Activated CD8-positive, alpha-beta T cell treated with anti-CD3 and anti-CD28 coated beads, Interleukin-2, amount 10 ng/mL, durations not matched to agents 7 days and 5 days (primary cell): Measurements from ENCODE around the gene STX1A. TPM values are rescaled to one million over a fixed set of nuclear protein-coding genes. Genes with fewer than 3 reads are reported as not detected.
A peak's percentile ranks its signal among the peaks of the same experiment; 100 is the strongest.

ENCODE experiments used
- ATAC-seq: fragments of 150-1000 bp; cut with Tn5 transposase; one replicate; pipeline ENCODE4 v1.10.0; 2021; ENCODE audit warnings: moderate library complexity
- CTCF ChIA-PET: fragments of 350-600 bp; sonication (Branson Sonifier 250); formaldehyde crosslinking; loops from one replicate; lab custom pipeline; 2021; ENCODE audit warnings: antibody characterized with exemption; lab: Charles Lee
- POLR2A ChIA-PET: fragments of 350-600 bp; sonication (Branson Sonifier 250); formaldehyde crosslinking; loops from one replicate; lab custom pipeline; 2021; ENCODE audit warnings: antibody characterized with exemption; lab: Charles Lee
- DNase-seq: peaks from one replicate; pipeline ENCODE4 v3.0.0-alpha.2; 2020
- H3K27ac Mint-ChIP-seq: one replicate; pipeline ENCODE4 v1.8.0; 2021; ENCODE audit warnings: mild to moderate bottlenecking, mixed read lengths
- H3K27me3 Mint-ChIP-seq: one replicate; pipeline ENCODE4 v1.8.0; 2021; ENCODE audit warnings: low read depth, mixed read lengths
- H3K36me3 Mint-ChIP-seq: one replicate; pipeline ENCODE4 v1.8.0; 2021; ENCODE audit warnings: low read depth, mixed read lengths
- H3K4me1 Mint-ChIP-seq: one replicate; pipeline ENCODE4 v1.8.0; 2021; ENCODE audit warnings: low read depth, mixed read lengths
- H3K4me3 Mint-ChIP-seq: one replicate; pipeline ENCODE4 v1.8.0; 2021; ENCODE audit warnings: mild to moderate bottlenecking, mixed read lengths
- H3K9me3 Mint-ChIP-seq: one replicate; pipeline ENCODE4 v1.8.0; 2022; ENCODE audit warnings: mixed read lengths; ENCODE audit not compliant: insufficient read depth
- total RNA-seq, 2 experiments: library from RNA; stranded (reverse); gene quantifications; one replicate each; pipeline ENCODE4 v1.2.3, GENCODE V29; 2021

The STX1A gene
- total RNA-seq, 2 experiments from 2014 or later: 10.6 to 12.3 TPM

GRCh38 chr7:73699370-73700068 is 19.9 kb downstream of the STX1A start:
- H3K4me3 Mint-ChIP-seq: no peak overlapping the region
- ChIA-PET POLR2A (no interaction called here), CTCF (no interaction called here)
- H3K27me3 Mint-ChIP-seq: no peaks in the 10 kb centered on the region
- no peaks in the 10 kb centered on the region for H3K9me3 Mint-ChIP-seq
- DNase-seq (no peak), ATAC-seq (no peak)
- no peak overlapping the region for H3K27ac Mint-ChIP-seq
- H3K4me1 Mint-ChIP-seq: no peaks in the 10 kb centered on the region
- H3K36me3 Mint-ChIP-seq: peaks cover 36% of the 10 kb centered on the region

- Mint-ChIP-seq H3K27me3 (no peaks in the 10 kb centered on the region), H3K27ac (peak overlapping the region; percentile 57), H3K9me3 (no peaks in the 10 kb centered on the region), H3K4me1 (no peaks in the 10 kb centered on the region), H3K36me3 (peaks cover 40% of the 10 kb centered on the region), H3K4me3 (no peak overlapping the region)
- ChIA-PET CTCF (no interaction called here), POLR2A (no interaction called here)
- DNase-seq (no peak), ATAC-seq (no peak)
These were observed 21.1 kb downstream of the STX1A start for GRCh38 chr7:73698410-73698809.

DNA sequence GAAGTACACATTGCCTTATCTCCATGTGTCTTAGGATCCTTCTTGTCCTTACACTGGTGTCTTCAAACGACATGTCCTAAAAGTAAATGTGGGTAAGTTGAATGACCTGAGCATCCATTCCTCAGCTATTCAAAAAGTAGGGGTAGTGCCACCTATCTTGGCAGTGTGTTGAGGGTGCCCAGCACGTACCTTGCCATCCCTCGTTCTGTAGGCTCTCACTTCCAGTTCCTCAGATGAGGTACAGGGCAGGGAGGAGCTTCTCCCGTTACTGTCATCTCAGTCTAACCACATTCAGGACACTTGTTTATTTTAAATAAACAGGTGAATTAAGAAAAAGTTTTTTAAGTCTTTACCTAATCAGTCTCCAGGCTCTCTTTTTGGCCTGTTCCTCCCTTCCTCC is 23.1 kb downstream of the STX1A start:
- POLR2A ChIA-PET: interaction anchor here (0.6 kb wide), 1 partner anchor 118 kb away, joined by 3 read pairs; the partner anchor contains the start of gene TBL2
- ATAC-seq (no peak), DNase-seq (no peak)
- Mint-ChIP-seq H3K9me3 (no peaks in the 10 kb centered on the region), H3K4me1 (no peaks in the 10 kb centered on the region), H3K27me3 (no peaks in the 10 kb centered on the region), H3K36me3 (peaks cover 42% of the 10 kb centered on the region), H3K4me3 (no peak overlapping the region), H3K27ac (no peak overlapping the region)
- CTCF ChIA-PET: interaction anchor here (1.1 to 1.3 kb wide), 2 partner anchors 29 to 89 kb away, joined by 3 to 5 read pairs; no protein-coding TSS in a partner anchor

DNA sequence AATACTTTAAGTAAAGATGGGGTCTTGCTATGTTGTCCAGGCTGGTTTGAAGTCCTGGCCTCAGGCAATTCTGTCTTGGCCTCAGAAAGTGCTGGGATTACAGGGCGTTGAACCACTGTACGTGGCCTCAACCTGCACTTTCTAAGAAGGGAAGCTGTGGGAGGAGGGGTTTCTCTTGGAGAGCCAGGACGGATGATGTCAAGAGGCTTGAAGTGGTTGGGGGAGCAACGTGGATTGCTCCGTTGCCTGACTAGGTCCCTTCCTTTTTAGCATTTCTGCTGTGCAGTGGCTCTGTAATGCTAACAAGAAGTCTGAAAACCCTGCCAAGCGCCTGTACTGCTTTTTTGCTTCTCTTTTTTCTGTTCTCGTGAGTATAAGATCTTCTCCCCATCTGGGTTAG is 28.8 kb downstream of the STX1A start:
- no peaks in the 10 kb centered on the region for H3K9me3 Mint-ChIP-seq
- no peak for DNase-seq
- no peak for ATAC-seq
- CTCF ChIA-PET: interaction anchor here (0.6 to 1.6 kb wide), 3 partner anchors 10 to 85 kb away, joined by 3 to 4 read pairs (median 3); no protein-coding TSS in a partner anchor
- no peak overlapping the region for H3K4me3 Mint-ChIP-seq
- peaks cover 29% of the 10 kb centered on the region for H3K4me1 Mint-ChIP-seq
- no peak overlapping the region for H3K27ac Mint-ChIP-seq
- H3K27me3 Mint-ChIP-seq: no peaks in the 10 kb centered on the region
- peaks cover 55% of the 10 kb centered on the region for H3K36me3 Mint-ChIP-seq
- POLR2A ChIA-PET: no interaction called here

GRCh38 chr7:73688288-73688687 is 31.2 kb downstream of the STX1A start:
- peak overlapping the region; percentile 22 for H3K27ac Mint-ChIP-seq
- no peaks in the 10 kb centered on the region for H3K27me3 Mint-ChIP-seq
- H3K9me3 Mint-ChIP-seq: no peaks in the 10 kb centered on the region
- ChIA-PET CTCF (interaction anchor here (1.1 kb wide), 1 partner anchor 19 kb away, joined by 3 read pairs; no protein-coding TSS in a partner anchor), POLR2A (interaction anchor here (0.7 kb wide), 1 partner anchor 173 kb away, joined by 3 read pairs; no protein-coding TSS in a partner anchor)
- DNase-seq: no peak
- H3K4me3 Mint-ChIP-seq: no peak overlapping the region
- no peak for ATAC-seq
- H3K4me1 Mint-ChIP-seq: peaks cover 34% of the 10 kb centered on the region
- peaks cover 53% of the 10 kb centered on the region for H3K36me3 Mint-ChIP-seq

- ATAC-seq: no peak
- H3K4me1 Mint-ChIP-seq: peaks cover 54% of the 10 kb centered on the region
- DNase-seq: no peak
These were observed 34.2 kb downstream of the STX1A start for GRCh38 chr7:73685311-73685710.

GRCh38 chr7:73683788-73684693 is 35.4 kb downstream of the STX1A start:
- POLR2A ChIA-PET: interaction anchor here (1.0 to 1.7 kb wide), 3 partner anchors 9 to 55 kb away, joined by 3 to 4 read pairs (median 3); partner anchors contain the start of genes ABHD11 and STX1A
- DNase-seq (no peak), ATAC-seq (no peak)

More at GRCh38 chr7:73685311-73685710, 34.2 kb downstream of the STX1A start:
- CTCF ChIA-PET: interaction anchor here (1.1 kb wide), 1 partner anchor 78 kb away, joined by 3 read pairs; no protein-coding TSS in a partner anchor
- POLR2A ChIA-PET: interaction anchor here (1.1 kb wide), 1 partner anchor 53 kb away, joined by 3 read pairs; the partner anchor contains the start of gene ABHD11
- Mint-ChIP-seq H3K4me3 (peak overlapping the region; percentile 57), H3K36me3 (peaks cover 42% of the 10 kb centered on the region), H3K27me3 (no peaks in the 10 kb centered on the region), H3K9me3 (no peaks in the 10 kb centered on the region), H3K27ac (no peak overlapping the region)

GRCh38 chr7:73683056-73683787 is 36.2 kb downstream of the STX1A start, which contains the start of the genes BUD23 and DNAJC30:
TSS of gene BUD23 (plus strand) at chr7:73683597. CDS start at chr7:73683626, 29 bp downstream.
TSS of gene DNAJC30 (minus strand) at chr7:73683453. CDS start at chr7:73683423, 30 bp downstream.
- Mint-ChIP-seq H3K27ac (peak within 1 kb of the TSS; percentile 95), H3K9me3 (no peaks in the 10 kb centered on the region), H3K4me1 (peaks cover 54% of the 10 kb centered on the region), H3K36me3 (peaks cover 34% of the 10 kb centered on the region), H3K4me3 (peak within 1 kb of the TSS; percentile 86), H3K27me3 (no peaks in the 10 kb centered on the region)
- DNase-seq: peak; percentile 99
- ATAC-seq: peak; percentile 95
- CTCF ChIA-PET: interaction anchor here (0.9 kb wide), 1 partner anchor 96 kb away, joined by 3 read pairs; no protein-coding TSS in a partner anchor
- POLR2A ChIA-PET: interaction anchor here (1.0 to 1.7 kb wide), 2 partner anchors 9 to 36 kb away, joined by 3 to 4 read pairs; partner anchors contain the start of gene STX1A

More at GRCh38 chr7:73683788-73684693, 35.4 kb downstream of the STX1A start:
- Mint-ChIP-seq H3K9me3 (no peaks in the 10 kb centered on the region), H3K4me3 (peak overlapping the region; percentile 86), H3K4me1 (peaks cover 60% of the 10 kb centered on the region), H3K27ac (peak overlapping the region; percentile 95), H3K27me3 (no peaks in the 10 kb centered on the region), H3K36me3 (peaks cover 34% of the 10 kb centered on the region)
- CTCF ChIA-PET: interaction anchor here (0.6 to 0.9 kb wide), 2 partner anchors 36 to 97 kb away, joined by 3 read pairs; partner anchors contain the start of gene STX1A

DNA sequence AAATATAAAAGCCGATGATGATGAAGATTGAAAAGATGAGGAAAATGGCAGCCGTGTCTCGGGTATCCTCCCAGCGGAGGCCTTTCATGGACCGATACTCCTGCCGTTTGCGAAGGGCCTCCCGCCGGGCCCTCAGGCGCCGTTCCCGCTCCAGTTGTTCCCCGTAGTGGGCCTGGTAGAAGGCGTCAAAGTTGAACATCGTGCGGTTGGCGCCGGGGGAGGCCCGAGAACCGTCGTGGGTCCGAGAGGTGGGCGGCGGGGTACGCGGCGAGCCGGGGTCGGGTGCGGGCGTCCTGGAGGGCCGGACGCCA is 36.8 kb downstream of the STX1A start:
- H3K4me1 Mint-ChIP-seq: peaks cover 51% of the 10 kb centered on the region
- no peak for DNase-seq
- POLR2A ChIA-PET: no interaction called here
- peaks cover 38% of the 10 kb centered on the region for H3K36me3 Mint-ChIP-seq
- H3K4me3 Mint-ChIP-seq: peak overlapping the region; percentile 86
- H3K27ac Mint-ChIP-seq: peak overlapping the region; percentile 95
- no peaks in the 10 kb centered on the region for H3K9me3 Mint-ChIP-seq
- no peaks in the 10 kb centered on the region for H3K27me3 Mint-ChIP-seq
- ATAC-seq: no peak
- CTCF ChIA-PET: no interaction called here

DNA sequence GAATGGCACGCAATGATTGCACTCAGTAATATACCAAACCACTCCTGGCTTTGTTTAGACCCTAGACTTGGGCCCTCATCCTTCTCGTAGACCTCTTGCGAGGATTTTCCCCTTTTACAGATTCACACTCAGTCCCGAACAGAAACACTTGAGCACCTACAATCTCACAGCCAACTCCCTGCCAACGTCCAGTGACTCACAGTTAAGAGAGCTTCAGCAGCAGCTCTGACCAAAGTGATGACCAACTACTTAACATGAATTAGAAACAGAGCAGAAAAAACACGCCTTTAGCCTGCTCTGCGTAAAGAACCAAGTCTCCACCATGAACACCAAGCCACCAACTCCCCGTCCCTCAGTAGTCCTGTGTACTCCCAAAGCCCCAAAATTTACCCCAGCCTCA is 38.4 kb downstream of the STX1A start:
- ChIA-PET POLR2A (no interaction called here), CTCF (interaction anchor here (0.6 kb wide), 1 partner anchor 96 kb away, joined by 3 read pairs; no protein-coding TSS in a partner anchor)
- DNase-seq: no peak
- peaks cover 27% of the 10 kb centered on the region for H3K36me3 Mint-ChIP-seq
- no peaks in the 10 kb centered on the region for H3K27me3 Mint-ChIP-seq
- peak overlapping the region; percentile 86 for H3K4me3 Mint-ChIP-seq
- no peaks in the 10 kb centered on the region for H3K9me3 Mint-ChIP-seq
- H3K27ac Mint-ChIP-seq: peak overlapping the region; percentile 50
- peaks cover 39% of the 10 kb centered on the region for H3K4me1 Mint-ChIP-seq
- no peak for ATAC-seq

DNA sequence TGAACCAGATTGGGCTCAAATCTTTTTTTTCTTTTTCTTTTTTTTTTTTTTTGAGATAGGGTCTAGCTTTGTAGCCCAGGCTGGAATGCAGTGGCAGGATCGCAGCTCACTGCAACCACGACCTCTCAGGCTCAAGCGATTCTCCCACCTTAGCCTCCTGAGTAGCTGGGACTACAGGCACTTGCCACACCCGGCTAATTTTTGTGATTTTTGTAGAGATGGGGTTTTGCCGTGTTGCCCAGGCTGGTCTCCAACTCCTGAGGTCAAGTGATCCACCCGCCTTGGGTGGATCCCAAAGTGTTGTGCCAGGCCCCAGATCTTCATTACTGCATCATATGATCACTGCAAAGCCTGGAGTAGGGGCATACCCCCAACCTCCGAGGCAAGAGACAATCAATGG is 39.0 kb downstream of the STX1A start:
- Mint-ChIP-seq H3K9me3 (no peaks in the 10 kb centered on the region), H3K36me3 (peaks cover 26% of the 10 kb centered on the region), H3K27ac (no peak overlapping the region), H3K4me3 (no peak overlapping the region), H3K4me1 (peaks cover 38% of the 10 kb centered on the region), H3K27me3 (no peaks in the 10 kb centered on the region)
- DNase-seq (no peak), ATAC-seq (no peak)
- POLR2A ChIA-PET: no interaction called here
- CTCF ChIA-PET: no interaction called here
